ENCODE data around the gene ANKS1B. TPM values are rescaled to one million over a fixed set of nuclear protein-coding genes. Genes with fewer than 3 reads are reported as not detected.
"Not testable (repeated sequence)": the region's sequence is repeated elsewhere in the genome, so short reads cannot be mapped to it uniquely, and the experiment has no call there.

Gene ANKS1B
- total RNA-seq, 1 donor from 2014 or later, result 0.86 TPM

DNA sequence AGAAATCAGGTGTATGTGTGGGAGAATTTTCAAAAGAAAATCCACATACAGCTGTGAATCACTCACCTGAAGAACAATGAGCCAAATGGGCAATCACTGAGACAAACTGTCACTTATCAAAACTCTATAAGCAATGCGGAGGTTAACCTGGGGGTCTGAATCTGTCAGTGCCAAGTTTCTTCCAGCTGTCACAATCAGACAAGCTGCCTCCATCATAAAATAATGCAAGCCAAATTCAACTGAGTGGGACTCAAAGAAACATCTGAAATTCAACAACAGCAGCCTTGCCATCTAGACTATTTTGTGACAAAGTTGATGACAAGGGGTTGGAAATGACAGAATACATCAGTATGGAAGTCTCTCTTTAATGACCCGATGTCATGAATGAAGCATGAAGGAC is 276.9 kb downstream of the ANKS1B start:
- intact Hi-C loops (cut with micrococcal nuclease), result no loop called here

DNA sequence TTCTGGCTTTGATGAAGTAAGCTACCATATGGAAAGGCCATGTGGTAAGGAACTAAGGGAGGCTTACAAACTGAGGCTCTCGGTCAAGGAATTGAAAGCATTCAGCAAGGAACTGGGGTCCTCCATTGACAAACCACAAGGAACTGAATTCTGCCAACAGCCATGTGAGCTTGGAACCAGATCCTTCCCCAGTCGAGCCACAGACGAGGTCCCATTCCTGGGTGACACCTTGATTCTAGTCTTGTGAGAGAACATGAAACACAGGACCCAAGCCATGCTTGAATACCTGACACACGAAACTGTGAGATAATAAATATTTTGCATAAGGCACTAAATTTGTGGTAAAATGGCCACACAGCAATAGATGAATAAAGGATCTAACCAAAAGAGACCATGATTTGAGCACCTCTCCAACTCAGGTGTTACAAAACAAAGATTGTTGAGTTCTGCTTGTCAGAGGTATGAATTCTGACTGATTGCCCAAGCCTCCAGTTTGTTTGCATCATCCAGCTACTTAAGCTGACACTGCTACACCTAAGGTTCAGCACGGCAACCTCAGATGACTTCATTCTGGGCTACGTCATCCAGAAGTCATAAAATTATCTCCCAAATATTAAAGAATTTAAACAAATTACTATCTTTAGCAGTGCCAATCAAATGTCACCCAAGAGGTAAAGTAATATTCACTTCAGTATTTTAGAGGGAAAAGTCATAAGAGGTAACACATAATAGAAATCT is 277.8 kb downstream of the ANKS1B start:
- intact Hi-C loops (cut with micrococcal nuclease), result no loop called here

DNA sequence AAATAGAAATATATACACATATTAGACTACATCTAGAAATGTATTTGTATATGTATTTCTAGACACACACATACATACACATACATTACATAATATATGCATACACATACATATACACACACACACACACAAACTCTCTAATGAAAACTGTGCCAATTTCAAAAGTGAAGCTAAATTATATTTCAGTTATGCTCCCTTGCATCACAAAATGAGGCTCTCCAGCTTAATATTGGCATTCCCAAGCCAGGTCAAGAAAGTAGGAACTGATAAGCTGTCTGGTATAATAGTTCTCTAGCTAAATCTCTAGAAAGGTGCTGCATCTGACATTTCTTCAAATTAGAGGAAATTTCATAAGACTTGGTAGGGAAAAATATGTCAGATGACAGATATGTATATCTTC is 280.3 kb downstream of the ANKS1B start:
- intact Hi-C loops (cut with micrococcal nuclease), result no loop called here

- intact Hi-C loops (cut with micrococcal nuclease), result no loop called here
Measured at GRCh38 chr12:99704036-99704435, 280.7 kb downstream of the ANKS1B start.

DNA sequence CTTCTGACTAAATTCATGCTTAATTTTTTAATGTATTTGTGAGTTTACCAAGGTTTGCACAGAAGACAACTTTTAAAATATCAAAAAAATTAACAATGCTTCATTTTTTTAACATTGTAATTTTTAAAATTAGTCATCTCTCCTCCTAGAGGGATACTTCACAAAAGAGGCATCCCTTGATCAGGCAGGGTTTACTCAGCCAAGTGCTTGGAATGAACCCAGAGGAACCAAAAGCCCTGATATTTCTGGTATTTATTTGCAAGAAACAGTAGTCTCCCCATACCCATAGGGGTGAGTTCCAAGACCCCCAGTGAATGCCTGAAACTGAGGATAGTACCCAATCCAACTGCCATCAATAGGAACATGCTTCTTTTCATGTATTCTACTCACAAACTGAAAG is 284.7 kb downstream of the ANKS1B start:
- intact Hi-C loops (cut with micrococcal nuclease), result no loop called here

DNA sequence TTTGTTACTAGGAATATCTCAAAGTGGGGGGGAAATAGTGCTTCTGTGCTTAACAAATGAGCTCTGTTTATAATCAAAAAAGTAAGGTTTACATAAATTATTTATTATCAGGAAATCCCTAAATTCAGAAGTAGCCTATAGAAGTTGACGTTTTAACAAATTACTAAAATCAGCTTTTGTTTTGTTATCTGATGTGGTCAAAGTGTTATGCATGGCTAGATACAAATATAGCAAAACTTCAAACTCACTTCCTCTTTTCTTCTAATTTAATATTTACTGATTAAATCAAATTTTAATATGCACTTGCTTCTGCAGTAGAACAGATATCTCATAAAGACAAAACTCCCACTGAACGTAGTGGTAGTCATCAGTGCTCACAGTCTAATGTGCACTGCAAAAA is 289.7 kb downstream of the ANKS1B start:
- intact Hi-C loops (cut with micrococcal nuclease), result no loop called here

GRCh38 chr12:99686142-99686541 is 298.6 kb downstream of the ANKS1B start:
- intact Hi-C loops (cut with micrococcal nuclease), result no loop called here

DNA sequence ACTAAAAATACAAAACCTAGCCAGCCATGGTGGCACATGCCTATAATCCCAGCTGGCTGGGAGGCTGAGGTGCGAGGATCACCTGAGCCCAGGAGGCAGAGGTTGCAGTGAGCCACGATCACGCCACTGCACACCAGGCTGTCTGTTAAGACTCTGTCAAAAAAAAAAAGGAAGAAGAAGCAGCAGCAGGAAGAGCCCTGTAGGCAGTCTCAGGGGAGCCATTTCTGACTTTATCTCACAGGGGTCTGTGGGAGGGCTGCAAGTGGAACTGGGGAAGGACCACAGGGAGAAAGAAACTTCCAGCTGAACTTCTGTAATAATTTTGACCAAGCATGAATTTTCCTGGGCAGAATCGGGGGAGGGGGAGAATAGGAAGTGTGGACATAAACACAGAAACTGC is 304.5 kb downstream of the ANKS1B start:
- intact Hi-C loops (cut with micrococcal nuclease), result no loop called here

DNA sequence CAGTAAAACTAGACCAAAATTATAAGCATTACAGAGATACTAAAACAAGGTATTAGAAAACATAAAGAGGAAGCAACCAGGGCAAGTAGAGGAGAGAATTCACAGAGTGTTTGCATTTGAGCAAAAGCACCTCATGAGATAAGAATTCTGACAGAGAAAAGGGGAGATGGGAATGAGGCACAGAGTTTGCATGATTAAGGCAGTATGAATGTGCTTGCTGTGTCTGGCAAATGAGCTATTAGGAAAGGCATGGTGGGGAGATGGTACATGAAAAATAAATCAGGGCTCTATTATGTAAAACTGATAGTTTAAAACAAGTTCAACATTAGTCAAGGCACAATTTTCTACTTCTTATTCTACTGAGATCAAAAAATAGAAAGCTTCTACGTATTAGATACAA is 314.1 kb downstream of the ANKS1B start:
- intact Hi-C loops (cut with micrococcal nuclease), result no loop called here

- intact Hi-C loops (cut with micrococcal nuclease), result no loop called here
Measured at GRCh38 chr12:99658671-99659349, 325.9 kb downstream of the ANKS1B start.

GRCh38 chr12:99649551-99649950 is 335.2 kb downstream of the ANKS1B start:
- intact Hi-C loops (cut with micrococcal nuclease), result no loop called here

- intact Hi-C loops (cut with micrococcal nuclease), result no loop called here
Measured at GRCh38 chr12:99648183-99648582, 336.6 kb downstream of the ANKS1B start.

- intact Hi-C loops (cut with micrococcal nuclease), result no loop called here
Measured at GRCh38 chr12:99647453-99647852, 337.3 kb downstream of the ANKS1B start, which contains the start of gene GARIN6. TSS of gene GARIN6 (plus strand) at chr12:99647753. CDS start at chr12:99648175, 422 bp downstream.

GRCh38 chr12:99644629-99645028 is 340.1 kb downstream of the ANKS1B start:
- intact Hi-C loops (cut with micrococcal nuclease), result no loop called here

DNA sequence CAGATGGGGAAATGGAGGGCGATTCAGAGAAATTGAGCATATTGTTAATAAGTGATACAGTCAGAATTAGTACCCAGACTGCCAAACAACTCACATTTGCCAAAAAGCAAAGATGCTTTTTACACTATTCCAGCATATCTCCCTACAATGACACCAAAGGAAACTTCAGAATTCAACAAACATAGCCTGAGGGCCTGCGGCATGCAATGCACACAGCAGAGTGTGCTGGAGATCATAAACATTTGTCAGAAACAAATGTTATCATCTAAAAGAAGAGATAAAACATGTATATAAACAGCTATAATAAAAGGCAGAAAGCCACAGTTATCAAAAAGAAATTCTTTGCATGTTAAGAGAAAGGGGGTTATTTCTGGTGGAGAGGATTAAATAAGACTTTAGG is 357.3 kb downstream of the ANKS1B start:
- intact Hi-C loops (cut with micrococcal nuclease), result no loop called here

GRCh38 chr12:99624591-99624990 is 360.1 kb downstream of the ANKS1B start:
- intact Hi-C loops (cut with micrococcal nuclease), result not testable (repeated sequence)

GRCh38 chr12:99620159-99620479 is 364.6 kb downstream of the ANKS1B start:
- intact Hi-C loops (cut with micrococcal nuclease), result loop anchor here (1.0 kb wide), 1 partner anchor 233 kb away; no protein-coding TSS in a partner anchor

DNA sequence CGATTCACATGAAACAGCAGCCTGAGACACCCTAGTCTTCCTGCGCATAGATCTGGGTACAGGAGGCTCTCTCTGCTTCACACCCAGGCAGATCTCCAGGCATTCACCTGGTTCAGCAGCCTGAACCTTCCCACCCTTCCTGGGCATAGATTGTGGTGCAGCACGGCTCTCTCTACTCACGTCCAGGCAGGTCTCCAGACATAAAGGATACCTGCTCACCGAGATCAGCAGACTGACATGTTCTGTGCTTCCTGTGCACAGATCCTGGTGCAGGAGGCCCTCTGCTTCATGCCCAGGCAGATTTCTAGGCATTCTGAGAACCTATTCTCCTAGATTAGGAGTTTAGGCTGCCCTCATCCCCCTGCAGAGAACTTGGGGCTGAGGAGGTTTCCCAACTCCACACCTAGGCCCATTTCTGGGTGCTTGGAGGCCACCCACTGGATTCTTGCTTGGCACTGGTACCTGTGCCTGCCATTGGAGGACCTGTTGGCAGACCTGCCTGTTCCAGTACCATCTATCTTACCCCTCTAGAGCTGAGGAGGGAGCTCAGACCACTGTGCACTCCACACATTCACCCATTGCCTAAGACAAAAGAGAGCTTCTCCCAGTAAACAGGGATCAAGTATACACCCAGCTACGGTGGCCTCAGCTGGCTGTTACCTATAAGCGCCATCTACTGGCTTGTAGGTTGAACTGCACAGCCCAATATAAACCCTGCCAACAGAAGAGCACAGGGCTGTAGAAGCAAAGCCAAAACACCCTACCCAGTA is 365.2 kb downstream of the ANKS1B start:
- intact Hi-C loops (cut with micrococcal nuclease), result loop anchor here (1.0 kb wide), 1 partner anchor 232 kb away; no protein-coding TSS in a partner anchor

GRCh38 chr12:99618657-99619056 is 366.1 kb downstream of the ANKS1B start:
- intact Hi-C loops (cut with micrococcal nuclease), result no loop called here

DNA sequence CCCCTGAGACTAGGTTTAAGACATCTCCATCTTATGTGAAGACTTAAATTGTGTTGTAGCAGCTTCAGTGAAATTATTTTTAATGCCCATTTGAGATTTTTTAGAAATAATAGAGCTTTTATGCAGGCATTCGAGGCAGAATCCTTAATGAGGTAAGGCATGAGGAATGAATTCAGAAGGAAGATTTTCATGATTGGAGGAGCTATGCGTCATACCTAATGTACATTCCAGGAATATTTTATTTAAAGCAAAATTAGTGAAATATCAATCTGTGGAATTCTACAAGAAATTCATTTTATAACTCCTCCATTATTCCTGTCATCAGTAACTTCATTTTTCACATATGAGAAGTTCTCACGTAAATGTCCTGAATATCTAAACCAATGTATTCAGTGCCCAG is 373.1 kb downstream of the ANKS1B start:
- intact Hi-C loops (cut with micrococcal nuclease), result no loop called here

DNA sequence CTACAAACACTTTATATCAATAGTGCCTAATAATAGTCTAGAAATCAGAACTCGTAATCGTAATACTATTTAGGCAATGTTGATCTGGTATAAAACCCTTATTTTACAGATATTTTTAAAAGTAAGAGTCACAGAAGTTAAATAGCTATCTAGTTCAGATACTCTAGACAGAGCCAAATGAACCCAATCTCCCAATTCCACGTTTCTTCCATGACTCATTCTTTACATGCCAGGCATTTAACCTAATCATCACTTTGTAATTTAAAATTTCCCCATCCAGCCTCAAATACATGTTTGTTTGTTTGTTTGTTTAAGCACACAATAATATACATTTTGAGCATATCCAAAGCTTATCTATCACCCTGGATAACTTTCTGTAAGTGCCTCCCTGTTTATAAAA is 373.6 kb downstream of the ANKS1B start:
- intact Hi-C loops (cut with micrococcal nuclease), result no loop called here

Data from T-helper 2 cell treated with Interferon-gamma antibody and Interleukin-4, amounts not matched to agents 100 ng/mL and 5 ng/mL, for 36 hours (primary cell).